Esophagus mucosa (tissue), 1 donor: ENCODE data around the gene CYTH4. TPM values are rescaled to one million over a fixed set of nuclear protein-coding genes. Genes with fewer than 3 reads are reported as not detected.

Experiments
- ATAC-seq: fragments of 200-7000 bp; cut with Tn5 transposase; one replicate; pipeline ENCODE4 v1.9.1; 2020
- total RNA-seq: library from RNA; stranded (reverse); gene quantifications from one replicate; pipeline ENCODE4 v1.2.4, GENCODE V29; 2023
- donor health status: DM: yes; HTN: yes; CAD: no.

Gene CYTH4
- total RNA-seq, 1 donor from 2014 or later = 1.6 TPM

DNA sequence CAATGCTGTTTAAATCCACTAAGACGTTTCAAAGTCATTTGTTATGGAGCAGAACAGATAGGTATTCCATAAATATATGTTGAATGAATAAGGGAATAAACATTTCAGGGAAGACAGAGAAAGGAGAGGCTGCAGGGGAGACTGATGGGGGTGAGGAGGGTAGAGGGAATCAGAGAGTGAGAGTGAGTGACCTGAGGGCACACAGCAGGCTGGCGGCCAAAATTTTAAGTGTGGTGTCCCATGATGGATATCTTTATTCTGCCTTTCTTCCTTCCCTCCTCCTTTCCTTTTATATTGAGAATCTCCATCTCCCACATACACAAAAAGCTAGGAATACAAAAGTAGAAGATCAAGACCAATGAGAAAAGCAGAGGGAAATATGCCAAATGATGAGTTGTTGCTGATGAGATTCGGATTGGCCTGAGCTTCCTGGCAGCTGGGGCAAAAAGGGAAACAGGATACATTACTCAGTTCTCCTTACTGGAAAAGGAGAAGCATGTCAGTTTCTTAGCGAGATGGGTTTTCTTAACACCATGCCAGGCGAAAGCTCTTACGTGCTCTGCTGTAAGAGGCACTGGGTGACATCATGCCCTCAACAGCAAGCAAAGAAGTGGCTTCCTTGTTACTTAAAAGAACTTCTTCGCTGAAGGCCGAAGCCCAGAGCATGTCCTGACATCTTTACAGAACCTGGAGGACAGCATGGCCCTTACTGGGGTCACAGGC is 11.2 kb upstream of the CYTH4 start:
- ATAC-seq = no peak

DNA sequence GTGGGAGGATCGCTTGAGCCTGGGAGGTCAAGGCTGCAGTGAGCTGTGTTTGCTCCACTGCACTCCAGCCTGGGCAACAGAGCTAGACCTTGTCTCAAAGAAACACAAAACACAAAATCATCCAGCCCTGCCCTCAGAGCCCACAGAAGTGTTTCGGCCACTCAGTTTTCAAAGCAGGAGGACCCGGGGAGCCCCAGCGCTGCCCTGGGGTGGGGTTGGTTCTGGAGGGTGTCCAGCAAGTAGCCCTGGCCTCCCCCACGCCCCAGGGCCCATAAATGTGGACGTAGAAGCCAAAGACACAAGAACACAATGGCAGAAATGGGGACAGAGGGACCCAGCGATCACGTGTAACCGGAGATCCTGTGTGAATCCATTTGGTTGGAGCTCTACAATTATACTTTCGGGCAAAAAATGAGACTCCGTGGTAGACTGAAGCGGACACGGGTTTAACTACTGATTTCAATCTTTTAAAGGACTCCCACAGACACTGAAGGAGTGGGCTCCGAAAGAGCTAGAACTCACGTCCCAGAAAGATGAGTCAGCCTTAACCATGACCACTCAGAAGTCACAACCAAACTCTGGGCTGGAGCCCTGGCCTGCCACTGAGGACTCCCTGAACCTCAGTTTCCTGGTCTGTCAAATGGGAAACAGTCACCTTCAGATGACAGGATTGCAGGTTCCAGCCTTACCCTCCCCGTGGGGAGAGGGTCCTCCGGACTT is 9.0 kb upstream of the CYTH4 start:
- ATAC-seq = no peak

DNA sequence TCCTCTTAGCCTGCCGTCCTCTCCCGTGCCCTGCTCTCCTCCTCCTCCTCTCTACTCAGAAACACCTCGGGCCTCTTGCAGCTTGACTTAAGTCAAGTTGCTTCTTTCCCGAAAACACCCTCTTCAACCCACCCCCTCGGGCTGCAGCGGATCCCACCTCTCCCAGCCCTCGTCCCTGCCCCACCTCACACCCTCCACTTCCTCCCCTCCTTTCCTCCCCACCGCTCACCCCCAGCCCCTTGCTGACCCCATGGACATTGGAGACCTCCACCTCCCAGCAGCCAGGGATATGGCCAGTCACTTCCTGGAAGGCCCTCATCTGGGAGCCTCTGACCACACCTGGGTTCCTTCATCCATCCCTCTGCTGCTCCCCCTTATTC is 8.5 kb upstream of the CYTH4 start:
- no peak for ATAC-seq

DNA sequence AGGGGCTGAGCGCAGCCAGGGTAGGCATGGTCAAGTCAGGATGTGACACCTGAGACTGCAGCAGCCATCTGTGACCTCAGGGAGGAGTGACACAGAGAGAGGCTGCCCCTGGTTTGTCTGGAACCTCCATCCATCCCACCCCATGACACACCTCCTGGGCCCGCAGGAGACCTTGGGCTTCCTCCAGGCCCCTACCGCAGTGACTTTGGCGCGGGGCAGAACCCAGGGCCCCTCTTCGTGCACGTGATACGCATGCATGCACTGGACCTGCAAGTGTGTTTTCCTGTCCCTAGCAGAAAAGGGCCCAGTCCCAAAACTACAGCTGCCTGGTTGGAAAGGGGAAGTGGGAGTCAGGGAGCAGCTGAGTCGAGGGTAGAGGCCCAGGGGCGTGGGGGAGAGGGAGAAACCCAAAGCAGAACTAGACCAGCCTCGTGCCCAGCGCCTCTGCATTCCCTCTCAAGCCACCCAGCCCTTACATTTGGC is 7.9 kb upstream of the CYTH4 start:
- peak; percentile 5 for ATAC-seq

DNA sequence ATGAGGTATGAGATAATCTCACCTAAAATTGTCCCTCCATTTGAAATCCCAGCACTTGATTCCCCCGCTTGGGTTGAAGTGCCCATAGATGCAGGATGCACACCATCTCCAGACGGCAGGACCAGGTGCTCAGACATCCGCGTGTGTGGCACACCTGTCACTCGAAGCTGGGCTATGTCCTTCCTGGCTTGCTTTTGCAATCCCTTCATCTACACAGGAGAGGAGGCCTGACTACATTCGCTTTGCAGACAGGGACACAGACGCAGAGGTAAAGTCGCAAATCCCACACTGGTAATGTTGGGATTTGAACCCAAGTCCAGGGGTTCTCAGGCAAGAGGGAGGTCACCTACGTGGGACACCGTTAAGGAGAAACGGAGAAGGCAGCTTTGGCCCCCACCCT is 7.2 kb upstream of the CYTH4 start:
- ATAC-seq = no peak

DNA sequence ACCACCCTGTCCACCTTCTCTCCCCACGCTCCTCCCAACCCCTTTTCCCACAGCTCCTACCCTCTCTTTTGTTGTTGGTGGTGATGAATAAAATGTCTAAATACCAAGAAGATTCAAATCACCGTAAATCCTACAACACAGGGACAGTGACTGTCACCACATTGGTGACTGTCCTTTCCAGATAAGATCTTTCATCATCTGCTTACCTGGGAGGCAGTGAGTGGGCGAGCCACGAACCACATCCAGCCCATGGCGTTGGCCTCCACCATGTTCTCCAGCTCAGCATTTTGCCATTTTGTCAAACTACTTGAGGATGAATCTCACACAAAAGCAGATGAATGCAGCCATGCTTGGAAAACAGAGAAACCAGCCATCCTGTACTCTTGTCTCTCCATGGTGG is 6.7 kb upstream of the CYTH4 start:
- no peak for ATAC-seq

DNA sequence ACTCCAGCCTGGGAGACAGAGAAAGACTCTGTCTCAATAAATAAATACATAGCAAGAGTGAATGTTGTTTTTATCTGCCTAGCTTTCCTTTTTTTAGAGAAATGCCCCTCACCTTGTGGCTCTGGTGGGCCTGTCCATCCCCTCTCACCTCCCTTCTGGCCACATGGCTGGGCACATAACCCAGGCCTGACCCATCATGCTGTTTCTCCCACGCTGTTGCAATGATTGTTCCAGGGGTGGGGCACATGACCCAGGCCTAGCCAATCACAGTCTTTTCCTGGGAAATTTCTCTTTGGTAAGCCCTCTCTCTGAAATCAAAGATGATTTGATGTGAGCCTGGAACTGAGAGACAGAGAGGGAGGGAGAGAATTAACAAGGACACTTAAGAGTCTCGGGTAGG is 5.5 kb upstream of the CYTH4 start:
- ATAC-seq = no peak

DNA sequence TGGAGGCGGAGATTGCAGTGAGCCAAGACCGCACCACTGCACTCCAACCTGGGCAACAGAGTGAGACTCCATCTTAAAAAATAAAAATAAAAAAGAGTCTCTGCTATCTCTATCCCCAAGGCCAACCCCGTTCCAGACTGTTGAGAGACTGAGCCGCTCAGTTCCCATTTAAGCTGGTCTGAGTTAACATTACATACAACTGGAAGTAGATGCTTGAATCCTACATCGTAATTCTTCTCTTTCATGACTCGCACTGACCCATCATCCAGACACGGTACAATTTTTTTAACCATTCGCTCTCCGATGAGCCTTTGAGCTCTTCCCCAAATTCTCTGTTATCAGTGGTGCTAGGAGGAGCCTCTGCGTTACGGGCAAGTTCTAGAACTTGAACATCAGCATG is 4.9 kb upstream of the CYTH4 start:
- no peak for ATAC-seq

DNA sequence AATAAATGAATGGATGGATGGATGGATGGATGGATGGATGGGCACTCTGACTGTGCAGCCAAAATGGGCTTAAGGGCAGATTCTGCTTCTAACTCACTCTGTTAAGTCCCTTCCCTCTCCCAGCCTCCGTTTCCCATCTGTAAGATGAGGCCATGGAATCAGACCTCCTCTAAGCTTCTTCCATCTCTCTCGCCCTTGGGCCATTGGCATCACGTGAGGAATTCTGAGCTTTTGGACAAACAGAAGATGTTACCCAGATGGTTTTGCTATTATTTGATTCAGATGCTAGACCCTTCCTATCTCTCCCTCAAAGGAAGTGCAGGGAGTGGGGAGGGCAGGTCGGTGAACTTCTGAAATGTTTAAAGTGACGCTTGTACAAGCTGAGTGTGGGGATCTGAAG is 4.0 kb upstream of the CYTH4 start:
- no peak for ATAC-seq

DNA sequence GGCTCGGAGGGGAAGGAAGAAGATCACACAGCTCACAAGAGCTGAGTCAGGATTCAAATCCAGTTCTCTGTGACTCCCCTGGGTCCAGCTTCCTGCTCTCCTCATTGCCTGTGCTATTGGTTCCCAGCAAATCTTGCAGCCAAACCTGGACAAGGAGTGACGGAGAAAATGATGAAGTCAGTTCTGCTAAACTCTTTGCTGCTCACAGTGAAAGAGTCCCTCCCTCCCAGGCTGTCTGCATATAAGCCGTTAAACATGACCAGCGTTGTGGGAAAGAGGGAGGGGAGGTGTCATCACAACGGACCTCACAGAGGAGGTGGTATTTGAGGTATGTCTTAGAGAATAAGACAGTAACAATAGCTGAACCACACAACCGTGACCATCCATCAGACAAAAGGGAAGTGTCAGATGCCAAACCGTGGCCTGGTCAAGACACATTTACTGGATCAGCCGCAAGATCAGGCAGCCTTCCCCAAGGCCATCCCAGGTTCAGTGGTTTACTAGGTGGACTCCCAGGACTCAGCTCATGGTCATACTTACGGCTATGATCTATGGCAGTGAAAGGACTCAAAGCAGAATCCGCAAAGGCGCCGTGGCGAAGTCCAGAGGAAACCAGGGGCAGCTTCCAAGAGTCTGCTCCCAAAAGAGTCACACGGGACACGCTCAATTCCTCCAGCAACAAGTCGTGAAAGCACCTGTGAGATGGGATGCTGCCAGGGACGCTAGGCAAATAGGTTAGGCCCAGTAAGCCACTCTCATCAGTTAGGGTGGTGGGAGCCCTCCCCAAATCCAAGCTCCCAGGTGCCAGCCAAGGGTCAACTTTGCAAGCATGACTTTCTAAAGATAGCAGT is 2.8 kb upstream of the CYTH4 start:
- no peak for ATAC-seq

DNA sequence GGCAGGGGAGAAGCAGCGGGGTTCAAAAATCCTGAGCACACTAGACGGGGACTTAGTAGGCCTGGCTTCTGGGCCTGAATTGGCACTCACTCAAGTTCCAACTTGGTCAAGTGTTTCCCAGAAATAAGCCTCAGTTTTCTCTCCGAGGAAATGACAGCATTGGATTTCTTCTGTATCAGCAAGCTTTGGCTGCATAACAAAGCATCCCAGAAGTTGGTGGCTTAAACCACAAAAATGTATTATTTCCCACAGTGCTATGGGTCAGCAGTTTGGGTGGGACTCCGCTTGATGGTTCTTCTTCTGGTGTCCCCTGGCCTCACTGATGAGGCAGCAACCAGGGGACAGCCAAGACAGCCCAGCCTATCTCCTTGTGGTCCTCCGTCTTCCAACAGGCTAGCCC is 1.6 kb upstream of the CYTH4 start:
- ATAC-seq = no peak

DNA sequence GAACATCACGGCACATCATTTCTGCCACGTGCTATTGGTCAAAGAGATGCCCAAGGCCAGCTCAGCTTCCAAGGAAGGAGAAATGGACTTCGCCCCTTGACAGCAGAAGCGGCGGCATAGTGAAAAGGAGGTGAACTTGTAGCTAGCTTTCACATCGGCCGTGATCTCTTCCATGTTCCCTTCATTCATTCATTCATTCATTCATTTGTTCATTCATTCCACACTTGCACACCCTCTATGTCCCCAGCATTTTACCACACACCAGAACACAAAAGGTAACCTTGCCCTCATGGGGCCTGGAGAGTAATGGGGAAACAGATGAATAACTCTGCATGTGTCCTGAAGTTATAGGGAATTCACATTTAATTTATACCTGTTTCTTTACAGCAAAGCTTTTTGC is 1.1 kb upstream of the CYTH4 start:
- no peak for ATAC-seq

DNA sequence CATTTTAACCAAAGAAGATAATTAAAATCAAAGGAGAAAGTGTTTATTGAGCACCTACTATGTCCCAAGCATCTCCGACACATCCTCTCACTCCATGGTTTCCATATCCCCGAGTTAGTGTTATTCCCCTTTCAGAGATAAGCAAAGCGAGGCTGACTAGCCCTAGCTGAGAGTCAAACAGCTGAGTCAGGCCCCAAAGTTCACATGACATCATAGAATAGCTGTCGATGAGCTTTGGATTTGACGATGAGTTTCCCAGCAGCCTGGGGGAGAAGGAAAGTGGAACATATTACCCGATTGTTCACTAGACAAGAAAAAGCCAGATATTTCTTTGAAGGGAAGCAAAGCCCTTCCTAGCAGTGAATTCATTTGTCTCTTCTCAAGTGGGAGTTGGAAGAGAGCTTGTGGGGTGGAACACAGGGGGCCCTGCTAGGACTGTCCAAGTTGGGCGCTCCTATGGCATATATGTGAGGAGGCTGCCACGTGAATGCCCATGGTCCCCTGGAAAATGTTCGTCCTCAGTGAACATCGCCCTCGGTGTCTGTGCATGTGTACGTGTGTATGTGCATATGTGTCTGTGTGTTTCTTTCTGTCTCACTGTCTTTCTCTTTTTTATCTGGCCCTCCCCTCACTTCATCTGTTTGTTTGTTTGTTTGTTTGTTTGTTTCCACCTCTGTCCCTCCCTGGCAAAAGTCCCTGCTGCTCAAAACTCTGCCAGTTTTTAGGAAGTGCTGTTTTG is 493 bp upstream of the CYTH4 start:
- no peak for ATAC-seq

DNA sequence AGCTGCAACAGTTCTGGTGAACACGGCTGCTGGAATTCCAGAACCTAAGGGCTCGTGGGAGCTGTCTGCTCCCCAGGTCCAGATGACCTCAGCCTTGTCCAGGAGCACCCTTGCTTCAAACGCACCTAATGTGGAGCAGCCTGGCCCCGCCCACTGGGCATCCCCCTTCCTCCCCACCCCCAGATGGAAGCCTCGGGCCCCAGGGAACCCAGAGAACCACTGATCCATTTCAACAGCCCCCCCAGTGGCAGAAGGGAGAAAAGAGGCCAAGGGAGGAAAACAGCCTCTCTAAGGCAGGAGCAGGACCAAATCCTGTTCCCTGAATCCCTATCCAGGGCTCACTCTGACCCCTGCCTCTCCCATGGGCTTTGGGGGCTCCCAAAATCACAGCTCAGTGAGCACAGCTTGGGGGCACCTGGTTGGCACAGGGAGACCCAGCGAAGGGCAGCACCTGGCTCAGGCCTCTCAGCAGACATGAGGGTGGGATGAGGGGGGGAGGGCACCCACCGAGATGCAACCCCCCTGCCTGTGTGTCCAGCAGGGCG is 1.2 kb downstream of the CYTH4 start:
- ATAC-seq = no peak

DNA sequence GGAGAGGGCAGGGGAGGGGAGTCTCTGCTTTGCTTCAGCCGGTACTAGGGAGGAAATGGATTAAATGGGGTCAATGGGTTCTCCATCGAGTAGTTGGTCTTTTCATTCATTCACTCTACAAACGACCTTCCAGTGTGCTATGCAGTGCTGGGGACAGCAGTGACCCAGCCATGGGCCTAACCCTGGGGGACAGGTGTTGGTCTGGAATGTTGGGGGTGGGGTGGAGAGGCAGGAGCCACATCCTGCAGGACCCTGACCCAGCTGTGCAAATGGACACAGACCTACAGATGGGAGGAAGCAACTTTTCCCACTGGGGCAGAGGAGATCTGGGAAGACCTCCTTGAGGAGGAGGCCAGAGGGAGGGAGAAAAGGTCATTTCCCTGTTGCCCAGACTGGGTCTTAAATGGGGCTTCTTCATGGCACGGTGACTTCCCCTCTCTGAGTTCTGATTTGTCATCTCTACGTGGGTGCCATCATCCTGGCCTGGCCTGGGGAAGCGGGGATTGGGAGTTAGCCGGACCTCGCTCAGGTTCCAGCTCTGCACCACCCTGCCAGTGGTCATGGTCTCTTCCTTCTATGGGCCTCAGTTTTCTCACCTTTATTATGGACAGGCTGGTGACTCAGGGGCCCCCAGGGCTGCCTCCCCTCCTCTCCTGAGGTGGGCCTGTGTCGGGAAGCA is 2.0 kb downstream of the CYTH4 start:
- ATAC-seq = no peak

DNA sequence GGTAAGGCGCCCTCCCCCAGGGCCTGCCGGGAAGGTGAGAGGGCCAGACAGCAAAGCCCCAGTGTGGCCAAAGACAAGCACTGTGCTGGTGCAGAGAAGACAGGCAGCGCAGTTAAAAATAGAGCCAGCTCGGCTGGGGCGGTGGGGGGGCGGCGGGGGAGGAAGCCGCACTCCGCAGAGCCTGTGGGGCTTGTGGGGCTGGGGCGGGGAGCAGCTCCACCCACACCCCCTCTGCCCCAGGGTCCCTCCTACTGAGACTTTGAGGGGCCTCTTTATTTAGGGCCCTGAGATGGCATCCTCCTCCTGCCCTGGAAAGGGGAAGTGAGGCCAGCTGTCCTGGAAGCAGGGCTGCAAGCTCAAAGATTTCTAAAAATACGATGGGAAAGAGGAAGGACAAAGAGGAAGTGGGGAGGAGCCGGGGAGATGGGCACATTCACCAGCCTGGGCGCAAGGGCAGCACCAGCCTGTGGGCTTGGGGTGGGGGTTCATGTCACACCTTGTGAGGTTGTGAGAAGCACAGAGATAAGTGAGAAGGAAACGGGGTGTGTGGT is 2.6 kb downstream of the CYTH4 start:
- peak; percentile 53 for ATAC-seq

DNA sequence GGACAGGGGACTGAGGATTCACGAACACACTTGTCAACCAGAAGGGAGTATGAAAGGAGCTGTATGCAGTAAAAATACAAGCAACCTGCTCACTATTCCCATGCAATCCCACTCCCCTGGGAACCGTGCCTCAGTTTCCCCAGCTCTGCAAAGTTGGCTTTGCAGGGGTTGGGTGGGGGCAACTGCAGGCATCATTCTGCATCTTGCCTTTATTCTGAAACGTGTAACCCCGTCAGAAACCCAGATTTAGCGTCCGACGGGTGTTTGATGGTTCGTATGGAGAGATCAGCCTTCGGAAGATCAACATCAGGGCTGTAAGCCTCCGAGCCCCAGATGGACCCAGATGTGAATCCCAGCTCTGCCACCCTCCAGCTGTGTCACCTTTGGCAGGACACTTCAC is 3.6 kb downstream of the CYTH4 start:
- ATAC-seq = no peak

DNA sequence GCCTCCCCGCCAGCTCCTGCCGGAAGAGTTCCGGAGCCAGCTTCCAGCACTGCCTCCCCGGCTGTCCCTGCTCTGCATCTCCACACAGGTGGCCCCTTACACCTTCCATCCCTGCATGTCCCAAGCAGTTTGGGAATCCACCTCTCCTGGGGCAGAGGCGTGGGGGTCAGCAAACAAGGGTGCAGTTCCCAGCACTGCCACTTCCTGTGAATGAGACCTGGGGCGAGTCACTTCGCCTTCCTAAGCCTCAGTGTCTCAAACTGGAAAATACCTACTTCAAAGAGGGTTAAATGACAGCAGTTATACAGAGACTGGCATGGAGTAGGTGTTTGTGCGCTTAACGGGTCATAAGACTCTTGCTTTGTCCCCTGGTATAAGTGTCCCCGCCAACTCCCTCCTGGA is 5.2 kb downstream of the CYTH4 start:
- no peak for ATAC-seq

DNA sequence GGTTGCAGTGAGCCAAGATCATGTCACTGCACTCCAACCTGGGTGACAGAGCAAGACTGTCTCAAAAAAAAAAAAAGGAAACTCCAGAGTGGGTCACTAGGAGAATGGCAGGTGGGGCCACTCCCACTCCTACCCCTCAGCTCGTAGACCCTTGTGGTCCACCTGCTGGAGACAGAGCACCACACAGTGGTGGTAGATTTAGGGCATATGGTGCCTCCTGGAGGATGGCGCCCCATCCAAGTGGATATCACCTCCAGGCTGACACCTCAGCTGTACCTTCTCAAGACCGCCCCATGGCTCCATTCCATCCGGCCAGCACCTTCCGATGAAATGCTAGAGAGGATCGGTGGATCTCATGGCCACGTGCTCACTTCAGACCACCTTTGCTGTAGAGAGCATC is 6.2 kb downstream of the CYTH4 start:
- no peak for ATAC-seq

DNA sequence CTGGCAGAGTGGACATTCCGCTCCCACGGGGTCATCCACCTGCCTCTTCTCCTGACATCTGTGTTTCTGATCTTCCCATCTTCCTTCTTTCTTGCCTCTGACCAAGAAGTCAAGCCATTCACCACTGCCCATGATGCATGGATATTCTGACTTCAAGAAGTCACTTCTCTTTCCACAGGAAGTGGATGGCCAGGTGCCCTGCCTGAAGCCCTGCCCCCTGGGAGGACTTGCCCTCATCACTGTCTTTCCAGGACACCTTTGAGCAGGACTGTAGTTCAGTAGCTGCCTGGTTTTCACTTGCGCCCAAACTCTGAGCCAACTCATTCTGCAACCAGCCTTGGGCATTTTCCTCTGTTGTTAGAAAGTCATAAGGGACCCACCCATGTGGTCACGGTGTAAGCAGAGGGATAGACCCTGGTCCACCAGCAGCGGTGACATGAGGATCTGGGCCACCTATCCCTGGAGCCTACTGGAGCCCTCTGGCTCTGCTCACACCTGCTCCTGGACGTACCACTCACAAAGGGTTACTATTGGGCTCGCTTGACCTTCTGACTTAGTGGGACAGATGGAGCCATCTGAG is 6.9 kb downstream of the CYTH4 start:
- ATAC-seq = no peak

DNA sequence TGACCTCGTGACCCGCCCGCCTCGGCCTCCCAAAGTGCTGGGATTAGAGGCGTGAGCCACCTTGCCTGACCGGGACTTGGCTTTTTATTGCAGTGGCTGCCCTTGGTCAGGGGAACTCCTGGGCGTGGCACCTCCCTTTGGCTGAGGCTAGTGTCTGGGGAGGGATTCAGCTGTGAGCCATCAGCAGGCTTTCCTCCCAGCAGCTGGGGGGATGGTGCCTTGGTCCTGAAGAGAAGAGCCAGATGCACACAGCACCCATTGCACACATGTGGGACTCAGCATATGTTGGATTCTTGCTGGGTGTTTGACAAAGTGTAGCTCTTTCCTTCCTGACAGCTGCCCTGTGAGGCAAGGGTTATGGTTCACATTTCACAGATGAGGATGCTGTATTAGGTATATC is 8.4 kb downstream of the CYTH4 start:
- ATAC-seq = no peak
